Measurements from ENCODE around the gene KCNAB1.

Gene KCNAB1

GRCh38 chr3:156305672-156306071, 185.3 kb downstream of the KCNAB1 start:
- in situ Hi-C loops (cut with MboI; ENCODE audit: low sequenced_read_pairs), result no loop called here

- in situ Hi-C loops (cut with MboI; ENCODE audit: low sequenced_read_pairs), result no loop called here
Measured at GRCh38 chr3:156307704-156308103, 187.3 kb downstream of the KCNAB1 start.

GRCh38 chr3:156311431-156311830, 191.1 kb downstream of the KCNAB1 start:
- in situ Hi-C loops (cut with MboI; ENCODE audit: low sequenced_read_pairs), result no loop called here

- in situ Hi-C loops (cut with MboI; ENCODE audit: low sequenced_read_pairs), result no loop called here
Measured at GRCh38 chr3:156311930-156312329, 191.6 kb downstream of the KCNAB1 start.

GRCh38 chr3:156316076-156316475, 195.7 kb downstream of the KCNAB1 start:
- in situ Hi-C loops (cut with MboI; ENCODE audit: low sequenced_read_pairs), result no loop called here

GRCh38 chr3:156317462-156318074, 197.2 kb downstream of the KCNAB1 start:
- in situ Hi-C loops (cut with MboI; ENCODE audit: low sequenced_read_pairs), result no loop called here

- in situ Hi-C loops (cut with MboI; ENCODE audit: low sequenced_read_pairs), result no loop called here
Measured at GRCh38 chr3:156321945-156322344, 201.6 kb downstream of the KCNAB1 start.

- in situ Hi-C loops (cut with MboI; ENCODE audit: low sequenced_read_pairs), result no loop called here
Measured at GRCh38 chr3:156323466-156323865, 203.1 kb downstream of the KCNAB1 start.

GRCh38 chr3:156330415-156330814, 210.0 kb downstream of the KCNAB1 start:
- in situ Hi-C loops (cut with MboI; ENCODE audit: low sequenced_read_pairs), result no loop called here

GRCh38 chr3:156332304-156332703, 211.9 kb downstream of the KCNAB1 start:
- in situ Hi-C loops (cut with MboI; ENCODE audit: low sequenced_read_pairs), result no loop called here

- in situ Hi-C loops (cut with MboI; ENCODE audit: low sequenced_read_pairs), result no loop called here
Measured at GRCh38 chr3:156334841-156335545, 214.6 kb downstream of the KCNAB1 start.

GRCh38 chr3:156339491-156339890, 219.1 kb downstream of the KCNAB1 start:
- in situ Hi-C loops (cut with MboI; ENCODE audit: low sequenced_read_pairs), result no loop called here

- in situ Hi-C loops (cut with MboI; ENCODE audit: low sequenced_read_pairs), result no loop called here
Measured at GRCh38 chr3:156341332-156341731, 221.0 kb downstream of the KCNAB1 start.

GRCh38 chr3:156341831-156342416, 221.5 kb downstream of the KCNAB1 start:
- in situ Hi-C loops (cut with MboI; ENCODE audit: low sequenced_read_pairs), result no loop called here

- in situ Hi-C loops (cut with MboI; ENCODE audit: low sequenced_read_pairs), result no loop called here
Measured at GRCh38 chr3:156344215-156344614, 223.8 kb downstream of the KCNAB1 start.

GRCh38 chr3:156349111-156349510, 228.7 kb downstream of the KCNAB1 start:
- in situ Hi-C loops (cut with MboI; ENCODE audit: low sequenced_read_pairs), result no loop called here

- in situ Hi-C loops (cut with MboI; ENCODE audit: low sequenced_read_pairs), result no loop called here
Measured at GRCh38 chr3:156349978-156350377, 229.6 kb downstream of the KCNAB1 start.

- in situ Hi-C loops (cut with MboI; ENCODE audit: low sequenced_read_pairs), result no loop called here
Measured at GRCh38 chr3:156350781-156351180, 230.4 kb downstream of the KCNAB1 start.

GRCh38 chr3:156351783-156352182, 231.4 kb downstream of the KCNAB1 start:
- in situ Hi-C loops (cut with MboI; ENCODE audit: low sequenced_read_pairs), result no loop called here

GRCh38 chr3:156352728-156353127, 232.3 kb downstream of the KCNAB1 start:
- in situ Hi-C loops (cut with MboI; ENCODE audit: low sequenced_read_pairs), result no loop called here

GRCh38 chr3:156353563-156353962, 233.2 kb downstream of the KCNAB1 start:
- in situ Hi-C loops (cut with MboI; ENCODE audit: low sequenced_read_pairs), result no loop called here

Measured in HL-60/S4 treated with retinoic acid at 250 ng/mL for 4 days and 3 days (cell line).